Measurements from ENCODE around the gene C1orf21.

The C1orf21 gene

GRCh38 chr1:184665360-184665759, 278.5 kb downstream of the C1orf21 start:
- DNase-seq = no peak

- no peak for DNase-seq
These were observed 282.6 kb downstream of the C1orf21 start for GRCh38 chr1:184669391-184669790.

GRCh38 chr1:184672013-184672726, 285.3 kb downstream of the C1orf21 start:
- DNase-seq = no peak

GRCh38 chr1:184673305-184673704, 286.5 kb downstream of the C1orf21 start:
- no peak for DNase-seq

GRCh38 chr1:184677344-184677743, 290.5 kb downstream of the C1orf21 start:
- no peak for DNase-seq

Data from CD4-positive, alpha-beta T cell treated with Interferon gamma for 1 hour (primary cell).